ENCODE data around the gene MYLIP. TPM values are rescaled to one million over a fixed set of nuclear protein-coding genes. Genes with fewer than 3 reads are reported as not detected.

MYLIP gene
- total RNA-seq, 1 donor from 2014 or later, result 48.8 TPM

DNA sequence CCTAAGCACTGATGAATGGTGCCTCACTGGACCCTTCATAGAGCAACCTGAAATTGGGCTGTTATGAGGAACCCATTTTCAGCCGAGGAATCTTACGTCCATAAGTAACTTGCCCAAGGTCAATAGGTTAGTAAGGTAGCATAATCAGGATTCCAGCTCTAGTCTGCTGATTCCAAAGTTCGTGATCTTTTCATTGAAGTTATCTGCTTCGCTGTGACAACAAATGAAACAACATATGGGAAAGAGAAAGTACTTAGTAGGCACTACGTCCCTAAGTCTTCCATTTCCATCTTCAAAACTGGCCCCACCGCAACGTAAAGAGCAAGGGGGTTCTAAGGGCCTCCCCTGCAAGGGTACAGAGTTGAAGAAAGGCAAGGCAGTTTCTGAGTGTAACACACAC, 49.5 kb downstream of the MYLIP start:
- H3K4me3 ChIP-seq, result no peak overlapping the region
- TF ChIP-seq, protein P1, sequence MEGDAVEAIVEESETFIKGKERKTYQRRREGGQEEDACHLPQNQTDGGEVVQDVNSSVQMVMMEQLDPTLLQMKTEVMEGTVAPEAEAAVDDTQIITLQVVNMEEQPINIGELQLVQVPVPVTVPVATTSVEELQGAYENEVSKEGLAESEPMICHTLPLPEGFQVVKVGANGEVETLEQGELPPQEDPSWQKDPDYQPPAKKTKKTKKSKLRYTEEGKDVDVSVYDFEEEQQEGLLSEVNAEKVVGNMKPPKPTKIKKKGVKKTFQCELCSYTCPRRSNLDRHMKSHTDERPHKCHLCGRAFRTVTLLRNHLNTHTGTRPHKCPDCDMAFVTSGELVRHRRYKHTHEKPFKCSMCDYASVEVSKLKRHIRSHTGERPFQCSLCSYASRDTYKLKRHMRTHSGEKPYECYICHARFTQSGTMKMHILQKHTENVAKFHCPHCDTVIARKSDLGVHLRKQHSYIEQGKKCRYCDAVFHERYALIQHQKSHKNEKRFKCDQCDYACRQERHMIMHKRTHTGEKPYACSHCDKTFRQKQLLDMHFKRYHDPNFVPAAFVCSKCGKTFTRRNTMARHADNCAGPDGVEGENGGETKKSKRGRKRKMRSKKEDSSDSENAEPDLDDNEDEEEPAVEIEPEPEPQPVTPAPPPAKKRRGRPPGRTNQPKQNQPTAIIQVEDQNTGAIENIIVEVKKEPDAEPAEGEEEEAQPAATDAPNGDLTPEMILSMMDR (IDR thresholded peaks at IDR 0.05), result no peak
- ATAC-seq (no peak), DNase-seq (no peak)
- no peaks in the 10 kb centered on the region for H3K27me3 ChIP-seq (ENCODE audit: low read depth)
- H3K4me1 ChIP-seq, result peaks cover 9% of the 10 kb centered on the region
- H3K27ac ChIP-seq, result no peak overlapping the region
- no peaks in the 10 kb centered on the region for H3K36me3 ChIP-seq
- peaks cover 4% of the 10 kb centered on the region for H3K9me3 ChIP-seq
- intact Hi-C loops (cut with DNase I), result no loop called here

DNA sequence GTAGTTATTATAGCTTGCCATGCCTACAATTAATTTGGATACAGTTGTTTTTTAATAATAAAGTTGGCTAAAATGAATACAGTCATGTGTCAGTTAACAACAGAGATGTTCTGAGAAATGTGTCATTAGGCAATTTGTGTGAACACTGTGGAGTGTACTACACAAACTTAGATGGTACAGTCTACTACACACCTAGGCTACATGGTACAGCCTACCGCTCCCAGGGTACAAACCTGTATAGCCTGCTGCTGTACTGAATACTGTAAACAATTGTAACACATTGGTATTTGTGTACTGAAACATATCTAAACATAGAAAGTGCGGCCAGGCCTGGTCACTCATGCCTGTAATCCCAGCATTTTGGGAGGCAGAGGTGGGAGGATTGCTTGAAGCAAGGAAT, 50.2 kb downstream of the MYLIP start:
- no peak overlapping the region for H3K27ac ChIP-seq
- H3K36me3 ChIP-seq, result no peaks in the 10 kb centered on the region
- no peak for DNase-seq
- peaks cover 4% of the 10 kb centered on the region for H3K9me3 ChIP-seq
- peaks cover 10% of the 10 kb centered on the region for H3K4me1 ChIP-seq
- no peak overlapping the region for H3K4me3 ChIP-seq
- intact Hi-C loops (cut with DNase I), result no loop called here
- TF ChIP-seq, protein P1 (IDR thresholded peaks at IDR 0.05), result no peak
- H3K27me3 ChIP-seq (ENCODE audit: low read depth), result no peaks in the 10 kb centered on the region
- no peak for ATAC-seq

- peaks cover 10% of the 10 kb centered on the region for H3K4me1 ChIP-seq
- peaks cover 4% of the 10 kb centered on the region for H3K9me3 ChIP-seq
- ATAC-seq (no peak), DNase-seq (no peak)
- no peaks in the 10 kb centered on the region for H3K27me3 ChIP-seq (ENCODE audit: low read depth)
- H3K27ac ChIP-seq, result no peak overlapping the region
- TF ChIP-seq, protein P1 (IDR thresholded peaks at IDR 0.05), result no peak
- H3K4me3 ChIP-seq, result no peak overlapping the region
- no peaks in the 10 kb centered on the region for H3K36me3 ChIP-seq
- intact Hi-C loops (cut with DNase I), result loop anchor here (10.0 kb wide), 1 partner anchor 45 kb away; no protein-coding TSS in a partner anchor
Observed at GRCh38 chr6:16179970-16180431, 51.1 kb downstream of the MYLIP start.

- TF ChIP-seq, protein P1 (IDR thresholded peaks at IDR 0.05), result no peak
- peak overlapping the region; percentile 35 for H3K4me3 ChIP-seq
- H3K27me3 ChIP-seq (ENCODE audit: low read depth), result no peaks in the 10 kb centered on the region
- ATAC-seq, result peak; percentile 55 to 80
- H3K4me1 ChIP-seq, result peaks cover 10% of the 10 kb centered on the region
- intact Hi-C loops (cut with DNase I), result loop anchor here (10.0 kb wide), 1 partner anchor 46 kb away; no protein-coding TSS in a partner anchor
- no peaks in the 10 kb centered on the region for H3K36me3 ChIP-seq
- DNase-seq, result no peak
- H3K27ac ChIP-seq, result peak overlapping the region; percentile 49
- peaks cover 4% of the 10 kb centered on the region for H3K9me3 ChIP-seq
Observed at GRCh38 chr6:16180696-16181438, 52.0 kb downstream of the MYLIP start.

DNA sequence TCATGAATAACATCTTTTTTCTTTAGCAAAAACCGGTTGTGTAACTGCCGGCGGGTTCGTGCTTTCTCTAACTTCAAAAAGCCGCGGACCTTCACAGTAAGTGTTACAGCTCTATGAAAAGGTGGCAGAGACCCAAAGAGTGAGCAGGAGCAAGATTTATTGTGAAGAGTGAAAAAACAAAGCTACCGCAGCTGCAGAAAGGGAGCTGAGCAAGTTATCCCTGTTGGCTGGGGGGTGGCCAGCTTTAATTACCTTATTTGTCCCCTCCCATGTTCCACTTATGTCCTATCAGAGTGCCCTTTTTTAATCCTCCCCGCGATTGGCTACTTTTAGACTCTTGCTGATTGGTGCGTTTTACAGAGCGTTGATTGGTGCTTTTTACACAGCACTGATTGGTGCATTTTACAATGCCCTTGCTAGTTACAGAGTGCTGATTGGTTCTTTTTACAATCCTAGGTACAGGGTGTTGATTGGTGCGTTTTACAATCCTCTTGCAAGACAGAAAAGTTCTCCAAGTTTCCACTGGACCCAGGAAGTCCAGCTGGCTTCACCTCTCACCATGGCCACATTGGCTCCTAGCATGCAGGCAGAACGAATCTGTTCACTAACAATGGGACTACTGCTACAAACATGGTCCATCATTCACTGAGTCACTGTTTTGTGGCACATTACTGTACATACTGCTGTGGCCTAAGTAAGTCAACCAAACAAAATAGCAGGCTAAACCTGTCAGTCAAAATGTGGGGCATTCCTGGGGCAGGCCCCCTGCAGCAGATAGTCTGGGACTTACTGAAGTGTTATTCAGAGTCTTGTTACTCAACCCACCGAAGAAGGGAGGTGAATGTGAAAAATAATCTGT, 52.8 kb downstream of the MYLIP start:
- peak; percentile 56 for DNase-seq
- intact Hi-C loops (cut with DNase I), result loop anchor here (10.0 kb wide), 1 partner anchor 47 kb away; no protein-coding TSS in a partner anchor

More for the DNA sequence above, 52.8 kb downstream of the MYLIP start:
- Histone ChIP-seq H3K4me3 (no peak overlapping the region), H3K27ac (no peak overlapping the region), H3K36me3 (no peaks in the 10 kb centered on the region), H3K4me1 (peaks cover 10% of the 10 kb centered on the region), H3K9me3 (peaks cover 4% of the 10 kb centered on the region), H3K27me3 (ENCODE audit: low read depth) (no peaks in the 10 kb centered on the region)
- ATAC-seq, result peak in 1 of 2 donors; percentile 67
- TF ChIP-seq, protein P1 (IDR thresholded peaks at IDR 0.05), result no peak
